ENCODE data around the gene STK17A. TPM values are rescaled to one million over a fixed set of nuclear protein-coding genes. Genes with fewer than 3 reads are reported as not detected.
A peak's percentile ranks its signal among the peaks of the same experiment; 100 is the strongest.

The STK17A gene
- total RNA-seq, 6 donors from 2014 or later: 18.2 to 78.0 (median 38.6) TPM

DNA sequence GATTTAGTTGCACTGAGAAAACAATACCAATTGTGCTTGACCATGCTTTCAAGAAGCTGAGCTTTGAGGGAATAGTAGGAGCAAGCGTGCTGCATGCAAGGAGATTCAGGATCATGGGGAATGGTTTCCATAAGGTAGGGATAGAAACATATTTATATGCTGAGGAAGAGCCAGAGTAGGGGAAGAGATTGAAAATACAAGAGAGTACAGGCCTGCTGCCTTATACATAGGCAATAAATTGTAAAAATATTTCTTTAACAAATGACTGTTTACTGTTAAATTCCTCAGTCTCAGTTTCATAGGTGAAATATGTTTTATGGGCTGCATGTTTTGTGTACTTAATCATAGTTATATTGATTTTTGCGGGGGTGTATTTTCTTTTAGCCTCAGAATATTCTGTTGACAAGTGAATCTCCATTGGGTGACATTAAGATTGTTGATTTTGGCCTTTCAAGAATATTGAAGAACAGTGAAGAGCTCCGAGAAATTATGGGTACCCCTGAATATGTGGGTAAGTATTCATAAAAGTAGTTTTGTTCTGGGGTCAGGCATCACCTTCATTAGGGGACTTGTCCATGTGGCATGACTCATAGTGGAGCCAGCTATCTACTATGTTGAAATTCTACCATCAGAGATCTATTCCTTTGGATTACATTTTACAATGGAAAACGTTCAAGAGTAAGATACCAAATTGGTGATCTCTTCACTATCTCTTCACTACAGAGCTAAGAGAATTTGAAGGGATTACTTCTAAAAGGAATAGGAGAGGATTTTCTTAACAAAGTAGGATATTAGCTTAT lies 36.5 kb downstream of the STK17A start:
- no peak for DNase-seq
- Histone ChIP-seq H3K4me1 (peaks cover 0 to 13% (median 8%) of the 10 kb centered on the region in 4 donors), H3K27me3 (no peaks in the 10 kb centered on the region), H3K36me3 (peaks cover 2 to 46% (median 11%) of the 10 kb centered on the region in 4 donors), H3K4me3 (no peak overlapping the region), H3K9me3 (no peaks in the 10 kb centered on the region), H3K27ac (no peak overlapping the region)
- no peak for ATAC-seq (ENCODE audit: low FRiP score in 2 of 2)
- WGBS, 2 donors: 87 to 91% methylated on average over 4 of the region's 4 CpGs
- TF ChIP-seq POLR2A (IDR thresholded peaks at IDR 0.05) (no peak), POLR2AphosphoS5 (IDR thresholded peaks at IDR 0.05) (no peak), EP300 (IDR thresholded peaks at IDR 0.05) (no peak)
- TF ChIP-seq, protein P1, sequence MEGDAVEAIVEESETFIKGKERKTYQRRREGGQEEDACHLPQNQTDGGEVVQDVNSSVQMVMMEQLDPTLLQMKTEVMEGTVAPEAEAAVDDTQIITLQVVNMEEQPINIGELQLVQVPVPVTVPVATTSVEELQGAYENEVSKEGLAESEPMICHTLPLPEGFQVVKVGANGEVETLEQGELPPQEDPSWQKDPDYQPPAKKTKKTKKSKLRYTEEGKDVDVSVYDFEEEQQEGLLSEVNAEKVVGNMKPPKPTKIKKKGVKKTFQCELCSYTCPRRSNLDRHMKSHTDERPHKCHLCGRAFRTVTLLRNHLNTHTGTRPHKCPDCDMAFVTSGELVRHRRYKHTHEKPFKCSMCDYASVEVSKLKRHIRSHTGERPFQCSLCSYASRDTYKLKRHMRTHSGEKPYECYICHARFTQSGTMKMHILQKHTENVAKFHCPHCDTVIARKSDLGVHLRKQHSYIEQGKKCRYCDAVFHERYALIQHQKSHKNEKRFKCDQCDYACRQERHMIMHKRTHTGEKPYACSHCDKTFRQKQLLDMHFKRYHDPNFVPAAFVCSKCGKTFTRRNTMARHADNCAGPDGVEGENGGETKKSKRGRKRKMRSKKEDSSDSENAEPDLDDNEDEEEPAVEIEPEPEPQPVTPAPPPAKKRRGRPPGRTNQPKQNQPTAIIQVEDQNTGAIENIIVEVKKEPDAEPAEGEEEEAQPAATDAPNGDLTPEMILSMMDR (IDR thresholded peaks at IDR 0.05): no peak

DNA sequence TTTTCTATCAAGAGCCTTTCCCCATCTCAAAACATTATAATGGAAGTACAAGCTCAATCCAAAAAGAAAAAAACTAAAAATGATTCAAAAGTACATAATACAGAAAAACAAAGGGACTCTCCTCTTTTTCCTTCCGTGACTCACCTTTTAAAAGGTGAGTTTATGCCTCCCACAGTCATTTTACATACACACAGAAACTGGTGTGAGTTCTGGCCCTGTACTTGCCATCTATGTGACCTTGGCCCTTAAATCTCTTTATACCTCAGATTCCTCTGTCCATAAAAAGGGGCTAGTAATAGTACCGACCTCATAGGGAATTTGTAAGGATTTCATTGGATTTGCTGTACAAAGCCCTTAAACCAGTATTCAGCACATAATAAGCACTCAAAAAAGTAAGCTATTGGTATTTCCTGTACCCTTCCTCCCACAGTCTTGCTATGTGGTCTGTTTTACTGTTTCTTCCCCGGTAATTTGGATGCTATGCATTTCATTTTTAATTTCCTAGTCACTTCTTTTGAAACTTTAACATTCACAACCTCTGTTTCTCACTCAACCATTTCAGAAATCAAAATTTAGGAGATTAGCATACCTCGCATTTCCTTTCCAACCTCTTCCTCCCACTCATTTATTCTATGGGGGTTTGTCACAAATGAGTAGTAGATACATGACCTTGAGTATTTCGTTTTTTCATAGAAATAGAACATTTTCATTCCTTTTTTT lies 39.0 kb downstream of the STK17A start:
- 85 to 86% methylated on average over 5 of the region's 5 CpGs for WGBS, 2 donors
- TF ChIP-seq POLR2AphosphoS5 (IDR thresholded peaks at IDR 0.05): no peak
- TF ChIP-seq EP300 (IDR thresholded peaks at IDR 0.05): no peak
- no peak for TF ChIP-seq POLR2A (IDR thresholded peaks at IDR 0.05)
- no peak overlapping the region for H3K4me3 ChIP-seq
- DNase-seq (no peak), ATAC-seq (ENCODE audit: low FRiP score in 2 of 2) (no peak)
- H3K27ac ChIP-seq: no peak overlapping the region
- H3K4me1 ChIP-seq: peaks cover 9 to 28% (median 10%) of the 10 kb centered on the region in 4 donors
- no peaks in the 10 kb centered on the region for H3K9me3 ChIP-seq
- H3K27me3 ChIP-seq: no peaks in the 10 kb centered on the region
- H3K36me3 ChIP-seq: peaks cover 2 to 61% (median 18%) of the 10 kb centered on the region in 4 donors

DNA sequence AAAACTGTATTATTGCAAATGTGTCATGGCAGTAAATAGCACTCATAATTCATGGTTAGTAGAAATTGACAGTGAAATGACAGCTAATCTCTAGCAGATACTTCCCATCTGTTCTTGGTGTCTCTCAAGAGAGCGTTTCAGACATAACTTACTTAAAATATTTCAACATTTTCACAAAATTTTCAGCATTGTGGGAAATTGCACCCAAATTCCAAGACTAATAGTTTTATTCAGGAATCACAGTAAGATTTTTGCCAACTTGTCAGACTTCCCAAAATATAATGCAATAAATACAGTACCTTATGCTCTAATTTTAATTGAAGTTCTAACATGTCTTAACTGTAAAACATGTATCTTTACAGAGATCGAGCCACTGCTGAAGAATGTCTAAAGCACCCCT lies 41.2 kb downstream of the STK17A start:
- Histone ChIP-seq H3K36me3 (peaks cover 2 to 49% (median 16%) of the 10 kb centered on the region in 4 donors), H3K9me3 (no peaks in the 10 kb centered on the region), H3K4me3 (no peak overlapping the region), H3K27ac (peak overlapping the region in 1 of 4 donors; percentile 67), H3K27me3 (no peaks in the 10 kb centered on the region), H3K4me1 (peaks cover 9 to 31% (median 13%) of the 10 kb centered on the region in 4 donors)
- no peak for TF ChIP-seq POLR2A (IDR thresholded peaks at IDR 0.05)
- DNase-seq (no peak), ATAC-seq (ENCODE audit: low FRiP score in 2 of 2) (no peak)
- WGBS, 2 donors: 86 to 89% methylated on average over 2 of the region's 2 CpGs

DNA sequence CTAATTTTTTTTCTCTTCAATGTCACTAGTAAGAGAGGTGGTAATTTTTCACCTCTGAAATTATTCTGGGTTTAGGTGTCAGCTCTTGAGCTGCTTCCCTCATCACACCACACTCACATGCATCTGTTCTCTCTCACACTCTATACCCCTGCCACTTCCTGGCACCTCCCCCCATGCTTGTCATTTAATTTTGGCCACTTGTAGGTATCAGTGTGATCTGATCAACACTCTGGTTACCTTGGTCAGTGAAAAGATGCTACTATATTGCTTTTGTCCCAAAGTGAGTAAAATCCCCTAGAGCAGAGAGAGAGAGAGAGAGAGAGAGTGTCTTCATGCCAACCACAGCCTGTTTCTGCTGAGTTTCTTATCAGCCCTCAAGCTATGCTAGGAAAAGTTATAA lies 42.5 kb downstream of the STK17A start:
- DNase-seq (no peak), ATAC-seq (ENCODE audit: low FRiP score in 2 of 2) (peak in 1 of 2 donors; percentile 44)
- no peaks in the 10 kb centered on the region for H3K9me3 ChIP-seq
- no peak overlapping the region for H3K4me3 ChIP-seq
- H3K4me1 ChIP-seq: peaks cover 9 to 37% (median 13%) of the 10 kb centered on the region in 4 donors
- peaks cover 2 to 48% (median 15%) of the 10 kb centered on the region in 4 donors for H3K36me3 ChIP-seq
- H3K27ac ChIP-seq: peak overlapping the region in 3 of 4 donors; percentile 21 to 67 (median 46)
- H3K27me3 ChIP-seq: no peaks in the 10 kb centered on the region
- no peak for TF ChIP-seq POLR2A (IDR thresholded peaks at IDR 0.05)
- TF ChIP-seq POLR2AphosphoS5 (IDR thresholded peaks at IDR 0.05): peak in 1 of 2 donors; percentile 33
- no peak for TF ChIP-seq EP300 (IDR thresholded peaks at IDR 0.05)
- TF ChIP-seq, protein P1 (IDR thresholded peaks at IDR 0.05): no peak

DNA sequence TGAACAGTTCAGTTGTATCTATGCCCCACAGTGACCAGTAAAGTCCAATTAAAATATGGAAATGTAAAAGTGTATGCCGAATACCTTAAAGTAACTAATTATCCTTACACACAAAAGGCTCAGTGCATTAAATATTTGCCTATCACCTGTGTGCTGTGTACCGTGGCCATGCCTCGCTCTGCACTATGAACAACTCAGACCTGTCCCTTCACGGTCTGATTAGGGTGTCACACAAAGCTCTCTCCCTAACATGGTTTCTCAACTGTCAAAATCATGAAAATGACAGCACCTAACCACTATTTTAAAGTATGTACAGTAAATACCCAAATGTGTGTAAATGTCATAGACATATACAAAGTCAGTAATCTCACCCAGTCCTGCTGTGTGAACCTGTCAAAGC lies 43.1 kb downstream of the STK17A start:
- TF ChIP-seq POLR2A (IDR thresholded peaks at IDR 0.05): no peak
- TF ChIP-seq, protein P1 (IDR thresholded peaks at IDR 0.05): no peak
- no peak for TF ChIP-seq EP300 (IDR thresholded peaks at IDR 0.05)
- TF ChIP-seq POLR2AphosphoS5 (IDR thresholded peaks at IDR 0.05): no peak
- ATAC-seq (ENCODE audit: low FRiP score in 2 of 2) (no peak), DNase-seq (no peak)
- Histone ChIP-seq H3K9me3 (no peaks in the 10 kb centered on the region), H3K36me3 (peaks cover 0 to 47% (median 15%) of the 10 kb centered on the region in 4 donors), H3K4me1 (peaks cover 9 to 37% (median 13%) of the 10 kb centered on the region in 4 donors), H3K27ac (peak overlapping the region; percentile 21 to 67 (median 40)), H3K4me3 (no peak overlapping the region), H3K27me3 (no peaks in the 10 kb centered on the region)
- 48 to 53% methylated on average over 4 of the region's 4 CpGs for WGBS, 2 donors

Data from upper lobe of left lung (tissue), 6 donors.